GM18505 (cell line): ENCODE measurements around the gene CLNK.

Experiments
- ATAC-seq: cut with Tn5 transposase; IDR thresholded peaks from one replicate; pipeline ENCODE4 v1.9.1; 2021; ENCODE audit not compliant: unreplicated experiment
- POLR2A ChIP-seq: IDR thresholded peaks from 4 replicates; pipeline ENCODE4 v1.6.1; 2011; ENCODE audit warnings: borderline replicate concordance; ENCODE audit not compliant: insufficient read depth, insufficient read length; ENCODE audit errors: extremely low read depth

CLNK gene

DNA sequence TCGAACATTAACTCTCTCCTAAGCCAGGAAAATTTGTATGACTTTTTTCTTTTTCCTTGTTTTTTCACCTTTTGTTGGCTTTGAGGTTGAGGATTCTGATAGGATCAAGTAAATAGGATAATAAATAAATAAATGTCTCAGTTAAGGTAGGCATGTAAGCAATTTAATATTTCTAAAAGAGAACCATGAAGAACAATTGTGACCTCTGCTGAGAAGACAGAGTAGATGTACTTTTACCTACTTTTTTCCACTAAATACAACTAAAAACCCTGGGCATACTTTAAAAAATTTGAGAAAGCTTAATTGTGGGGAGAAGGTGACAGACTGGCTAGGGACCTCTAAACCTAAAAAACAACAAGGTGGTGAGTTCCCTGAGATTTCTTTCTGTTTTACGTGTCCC, 31.6 kb upstream of the CLNK start:
- TF ChIP-seq POLR2A = no peak
- ATAC-seq = no peak

DNA sequence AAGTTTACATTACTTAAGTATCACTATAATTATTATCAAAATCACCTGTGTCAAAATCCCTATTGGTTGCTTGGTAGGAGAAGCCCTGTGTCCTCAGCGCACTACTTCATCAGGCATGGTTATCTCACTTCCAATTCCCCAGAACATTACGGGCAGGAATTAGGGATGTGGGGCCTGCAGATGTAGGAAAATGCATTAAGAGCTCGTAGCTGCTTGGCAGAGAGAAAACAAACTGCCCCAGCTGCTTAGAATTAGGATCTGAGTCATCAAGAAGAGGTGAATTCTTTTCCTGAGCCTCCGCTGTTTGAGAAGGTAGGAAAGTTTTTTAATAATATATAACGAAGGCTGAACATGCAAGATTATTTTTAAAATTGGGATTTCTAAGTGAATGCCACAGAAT, 31.1 kb upstream of the CLNK start:
- ATAC-seq = no peak
- TF ChIP-seq POLR2A = no peak

- TF ChIP-seq POLR2A = no peak
- ATAC-seq = no peak
Measured at GRCh38 chr4:10715135-10715534, 30.6 kb upstream of the CLNK start.

GRCh38 chr4:10713591-10713990, 29.0 kb upstream of the CLNK start:
- no peak for ATAC-seq

GRCh38 chr4:10706236-10706635, 21.7 kb upstream of the CLNK start:
- ATAC-seq = no peak

More at GRCh38 chr4:10713591-10713990, 29.0 kb upstream of the CLNK start:
- no peak for TF ChIP-seq POLR2A

DNA sequence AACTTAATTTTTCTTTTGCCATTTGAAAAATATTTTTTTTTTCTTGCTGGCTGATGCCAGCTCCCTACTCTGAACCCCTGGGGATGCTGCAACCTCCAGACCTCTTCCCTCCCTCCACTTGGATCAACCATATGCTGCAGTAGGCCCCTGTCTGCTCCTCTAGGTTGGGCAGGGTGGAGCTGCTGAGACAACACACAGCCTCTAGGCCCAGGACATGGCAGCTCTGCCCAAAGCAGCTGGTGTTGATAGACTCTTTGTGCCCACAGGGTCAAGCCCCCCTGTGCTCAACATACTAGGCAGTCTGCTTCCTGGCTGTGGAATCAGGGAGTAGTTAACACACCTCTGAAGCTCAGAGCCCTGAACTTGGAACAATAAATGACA, 19.9 kb upstream of the CLNK start:
- no peak for TF ChIP-seq POLR2A
- ATAC-seq = no peak

More at GRCh38 chr4:10706236-10706635, 21.7 kb upstream of the CLNK start:
- TF ChIP-seq POLR2A = no peak

DNA sequence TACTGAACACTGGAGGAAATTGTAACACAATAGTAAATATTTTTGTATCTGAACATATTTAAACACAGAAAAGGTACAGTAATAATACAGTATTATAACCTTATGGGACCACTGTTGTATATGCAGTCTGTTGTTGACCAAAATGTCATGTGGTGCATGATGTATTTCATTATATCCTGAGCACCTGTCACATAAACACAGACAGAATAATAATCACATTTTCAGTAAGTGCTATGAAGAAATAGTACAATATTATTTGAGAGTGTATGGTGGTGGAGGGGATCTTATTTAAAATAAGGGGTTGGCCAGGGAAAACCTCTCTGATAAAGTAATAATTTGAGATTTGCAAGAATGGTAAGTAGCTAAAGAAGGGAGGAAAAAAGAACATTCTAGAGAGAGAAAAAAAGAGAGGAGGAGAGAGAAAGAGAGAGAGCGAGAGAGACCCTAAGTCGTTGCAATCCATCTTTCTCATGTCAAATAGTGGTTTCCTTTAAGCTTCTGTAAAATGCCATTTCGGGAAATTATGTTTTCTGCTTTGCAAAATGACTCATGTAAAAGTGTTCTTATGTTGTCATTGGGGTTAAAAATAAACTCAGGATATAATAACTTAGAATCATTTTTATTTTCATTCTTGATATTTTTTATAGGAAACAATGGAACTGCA, 19.3 kb upstream of the CLNK start:
- TF ChIP-seq POLR2A = no peak
- ATAC-seq = no peak

GRCh38 chr4:10703156-10703555, 18.6 kb upstream of the CLNK start:
- TF ChIP-seq POLR2A = no peak
- ATAC-seq = no peak

DNA sequence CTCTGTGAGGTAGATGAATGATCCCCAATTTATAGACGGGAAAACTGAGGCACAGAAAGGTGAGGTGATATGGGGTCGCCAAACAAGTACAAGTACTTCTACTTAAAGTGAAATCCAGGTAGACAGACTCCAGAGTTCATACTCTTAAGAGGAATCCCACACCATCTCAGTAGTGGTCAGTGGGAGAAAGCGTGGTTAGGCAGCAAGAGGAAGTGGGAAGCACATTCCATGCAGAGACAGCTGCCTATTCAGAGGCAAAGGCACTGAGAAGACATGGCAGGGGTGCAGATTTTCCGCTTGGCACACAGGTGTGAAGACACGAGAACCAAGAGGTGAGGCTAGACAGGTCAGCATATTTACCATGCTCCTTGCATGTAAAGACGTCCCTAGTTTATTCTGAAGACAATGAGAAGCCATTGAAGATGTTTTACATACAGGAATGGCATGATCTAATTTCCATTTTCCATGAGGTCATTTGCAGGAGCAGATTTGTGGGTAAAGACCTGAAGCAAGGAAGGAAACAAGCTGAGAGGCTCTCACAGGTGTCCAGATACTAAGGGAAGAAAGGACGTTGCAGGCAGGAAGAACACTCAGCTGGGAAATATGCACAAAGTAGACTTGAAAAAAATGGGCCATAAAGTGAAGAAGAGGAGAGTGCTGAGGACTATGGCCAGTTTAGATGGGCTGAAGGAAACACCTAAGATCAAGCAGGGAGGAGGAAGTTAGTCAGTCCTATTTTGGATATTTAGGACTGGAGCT, 17.3 kb upstream of the CLNK start:
- no peak for TF ChIP-seq POLR2A
- ATAC-seq = no peak

DNA sequence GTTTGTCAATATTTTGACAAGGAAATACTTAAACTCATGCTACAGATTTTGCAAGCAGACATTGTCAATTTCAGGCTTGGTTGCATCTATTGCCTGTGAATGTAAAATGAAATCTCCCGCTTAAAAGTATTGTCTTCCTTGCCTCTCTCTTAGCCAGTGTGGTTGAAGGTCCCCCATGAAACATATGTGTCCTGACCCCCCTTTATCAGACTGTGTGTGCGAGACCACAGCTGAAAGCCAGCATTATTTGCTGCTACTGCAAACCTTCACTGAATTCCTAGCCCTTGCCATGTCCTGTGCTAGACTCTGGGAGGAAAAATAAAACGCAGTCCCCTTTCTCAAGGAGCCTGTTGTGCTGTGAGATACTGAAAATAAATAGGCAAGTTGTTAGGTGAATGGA, 16.6 kb upstream of the CLNK start:
- TF ChIP-seq POLR2A = no peak
- ATAC-seq = no peak

DNA sequence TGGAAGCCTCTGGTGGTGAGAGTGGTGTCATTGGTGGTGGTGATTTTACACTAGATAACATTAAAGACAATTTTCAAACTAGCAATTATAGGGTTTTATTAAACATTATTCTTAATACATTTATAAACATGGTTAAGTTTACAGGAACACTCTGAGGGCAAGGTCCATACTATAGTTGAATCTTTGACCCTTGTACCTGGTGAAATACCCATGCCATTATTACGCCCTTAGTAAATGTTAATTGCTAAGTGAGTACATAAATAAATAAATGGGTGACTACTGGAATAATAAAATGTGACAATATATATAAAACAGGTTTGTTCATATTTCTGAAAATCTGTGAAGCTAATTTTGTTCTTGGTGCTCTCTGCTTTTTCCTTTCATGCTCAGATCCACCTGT, 13.6 kb upstream of the CLNK start:
- ATAC-seq = no peak
- no peak for TF ChIP-seq POLR2A

GRCh38 chr4:10697086-10697485, 12.5 kb upstream of the CLNK start:
- TF ChIP-seq POLR2A = no peak

GRCh38 chr4:10696253-10696652, 11.7 kb upstream of the CLNK start:
- no peak for ATAC-seq
- TF ChIP-seq POLR2A = no peak

More at GRCh38 chr4:10697086-10697485, 12.5 kb upstream of the CLNK start:
- no peak for ATAC-seq

- no peak for ATAC-seq
- no peak for TF ChIP-seq POLR2A
Measured at GRCh38 chr4:10694828-10695209, 10.3 kb upstream of the CLNK start.
